Dendritic cell treated with granulocyte-macrophage colony-stimulating factor and Interleukin-4, amounts not matched to agents 40 ng/mL and 50 ng/mL, for 4 days (primary cell): ENCODE measurements around the gene PRKAR2A.
A peak's percentile ranks its signal among the peaks of the same experiment; 100 is the strongest.

Experiments
- H3K27ac Mint-ChIP-seq: one replicate; pipeline ENCODE4 v1.8.0; 2022; ENCODE audit warnings: mild to moderate bottlenecking, mixed read lengths
- H3K27me3 Mint-ChIP-seq: one replicate; pipeline ENCODE4 v1.8.0; 2022; ENCODE audit warnings: mild to moderate bottlenecking, mixed read lengths
- H3K36me3 Mint-ChIP-seq: one replicate; pipeline ENCODE4 v1.8.0; 2022; ENCODE audit warnings: low read depth, mixed read lengths
- H3K4me1 Mint-ChIP-seq: one replicate; pipeline ENCODE4 v1.8.0; 2022; ENCODE audit warnings: low read depth, mixed read lengths
- H3K4me3 Mint-ChIP-seq: one replicate; pipeline ENCODE4 v1.8.0; 2022; ENCODE audit warnings: mild to moderate bottlenecking, moderate library complexity, mixed read lengths
- H3K9me3 Mint-ChIP-seq: one replicate; pipeline ENCODE4 v1.8.0; 2022; ENCODE audit warnings: mixed read lengths
- intact Hi-C: fragments of 100-400 bp; cut with micrococcal nuclease; formaldehyde crosslinking; loops from one replicate; pipeline ENCODE4 v1.15.0; 2022

PRKAR2A gene

GRCh38 chr3:48847504-48848423 is at the start of gene PRKAR2A:
PRKAR2A (minus strand) TSS chr3:48847874; CDS start chr3:48847596, 278 bp downstream.
- Mint-ChIP-seq H3K27ac (peak within 1 kb of the TSS; percentile 96), H3K36me3 (peaks cover 18% of the 10 kb centered on the region), H3K9me3 (no peaks in the 10 kb centered on the region), H3K27me3 (no peaks in the 10 kb centered on the region), H3K4me1 (peaks cover 34% of the 10 kb centered on the region), H3K4me3 (peak within 1 kb of the TSS; percentile 83)
- intact Hi-C loops, result loop anchor here (5.0 to 10.0 kb wide), 2 partner anchors 47 to 70 kb away; partner anchors contain the start of genes ARIH2 and SLC25A20

GRCh38 chr3:48896936-48897335 is 49.3 kb upstream of the PRKAR2A start:
- intact Hi-C loops, result loop anchor here (10.0 kb wide), 1 partner anchor 52 kb away; the partner anchor contains the start of gene PRKAR2A
- no peaks in the 10 kb centered on the region for H3K9me3 Mint-ChIP-seq
- H3K36me3 Mint-ChIP-seq, result peaks cover 6% of the 10 kb centered on the region
- H3K27me3 Mint-ChIP-seq, result no peaks in the 10 kb centered on the region
- H3K4me1 Mint-ChIP-seq, result peaks cover 34% of the 10 kb centered on the region
- H3K27ac Mint-ChIP-seq, result peak overlapping the region; percentile 53
- no peak overlapping the region for H3K4me3 Mint-ChIP-seq

DNA sequence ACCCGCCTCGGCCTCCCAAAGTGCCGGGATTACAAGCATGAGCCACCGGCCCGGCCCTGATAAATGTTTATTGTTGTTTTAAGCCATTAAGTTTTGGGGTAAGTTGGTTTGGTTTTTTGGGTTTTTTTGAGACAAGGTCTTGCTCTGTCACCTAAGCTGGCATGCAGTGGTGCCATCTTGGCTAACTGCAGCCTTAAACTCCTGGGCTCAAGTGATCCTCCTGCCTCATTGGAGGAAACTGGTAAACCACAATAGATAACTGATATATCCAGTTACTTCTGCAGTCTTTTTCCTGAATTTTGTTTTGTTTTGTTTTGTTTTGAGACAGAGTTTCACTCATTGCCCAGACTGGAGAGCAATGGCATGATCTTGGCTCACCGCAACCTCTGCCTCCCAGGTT is 46.8 kb upstream of the PRKAR2A start:
- Mint-ChIP-seq H3K4me1 (peaks cover 42% of the 10 kb centered on the region), H3K9me3 (no peaks in the 10 kb centered on the region), H3K27me3 (no peaks in the 10 kb centered on the region), H3K27ac (peak overlapping the region; percentile 43), H3K4me3 (no peak overlapping the region), H3K36me3 (peaks cover 21% of the 10 kb centered on the region)
- intact Hi-C loops, result loop anchor here (10.0 kb wide), 1 partner anchor 50 kb away; the partner anchor contains the start of gene PRKAR2A

DNA sequence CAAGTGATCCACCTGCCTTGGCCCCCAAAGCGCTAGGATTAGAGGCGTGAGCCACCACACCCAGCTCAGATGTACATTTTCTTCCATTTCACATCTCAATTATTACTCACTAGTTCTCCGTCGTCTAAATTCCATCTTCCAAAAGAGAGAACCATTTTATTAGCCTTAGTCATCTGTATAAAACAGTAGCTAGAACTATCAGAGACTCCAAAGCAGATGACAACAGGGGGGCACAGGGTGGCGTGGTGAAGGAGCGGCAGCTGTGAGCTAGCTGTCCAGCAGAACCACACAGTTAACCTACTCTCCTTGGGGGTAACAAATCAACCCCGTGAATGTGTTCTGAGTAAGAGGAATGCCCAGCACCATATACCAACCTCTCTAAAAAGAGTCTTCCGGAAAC is 43.9 kb upstream of the PRKAR2A start:
- Mint-ChIP-seq H3K9me3 (no peaks in the 10 kb centered on the region), H3K36me3 (peaks cover 24% of the 10 kb centered on the region), H3K27me3 (no peaks in the 10 kb centered on the region), H3K4me1 (peaks cover 13% of the 10 kb centered on the region), H3K27ac (no peak overlapping the region), H3K4me3 (no peak overlapping the region)
- intact Hi-C loops, result loop anchor here (10.0 kb wide), 1 partner anchor 47 kb away; the partner anchor contains the start of gene PRKAR2A

- Mint-ChIP-seq H3K4me3 (no peak overlapping the region), H3K4me1 (peaks cover 8% of the 10 kb centered on the region), H3K9me3 (no peaks in the 10 kb centered on the region), H3K27ac (no peak overlapping the region), H3K36me3 (peaks cover 63% of the 10 kb centered on the region), H3K27me3 (no peaks in the 10 kb centered on the region)
- intact Hi-C loops, result no loop called here
Observed at GRCh38 chr3:48885753-48886152, 38.1 kb upstream of the PRKAR2A start.

DNA sequence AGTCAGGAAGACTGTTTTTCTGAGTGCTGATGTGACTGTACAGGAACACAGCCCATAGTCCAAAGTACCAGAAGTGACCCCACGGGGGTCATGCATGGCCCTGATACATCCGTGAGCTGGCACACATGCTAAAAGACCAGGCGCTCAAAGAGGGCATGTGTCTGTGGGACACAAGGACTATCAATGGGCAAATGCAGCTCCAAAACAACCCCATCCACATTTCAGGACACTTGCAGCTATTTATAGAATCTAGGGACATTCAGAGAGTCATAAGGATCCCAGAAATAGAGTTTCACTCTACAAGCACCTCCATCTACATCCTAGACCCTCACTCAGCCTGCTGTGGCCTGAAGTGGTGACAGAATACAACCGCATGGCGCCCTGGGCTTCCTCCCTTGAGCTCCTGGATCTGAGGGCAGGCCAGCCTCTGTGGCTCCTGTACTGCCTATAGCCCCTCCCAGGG is 34.0 kb upstream of the PRKAR2A start:
- Mint-ChIP-seq H3K27me3 (no peaks in the 10 kb centered on the region), H3K27ac (no peak overlapping the region), H3K9me3 (no peaks in the 10 kb centered on the region), H3K4me1 (peaks cover 23% of the 10 kb centered on the region), H3K36me3 (peaks cover 62% of the 10 kb centered on the region), H3K4me3 (no peak overlapping the region)
- intact Hi-C loops, result no loop called here

- Mint-ChIP-seq H3K9me3 (no peaks in the 10 kb centered on the region), H3K4me1 (peaks cover 23% of the 10 kb centered on the region), H3K27ac (no peak overlapping the region), H3K27me3 (no peaks in the 10 kb centered on the region), H3K4me3 (no peak overlapping the region), H3K36me3 (peaks cover 61% of the 10 kb centered on the region)
- intact Hi-C loops, result no loop called here
Observed at GRCh38 chr3:48881006-48881405, 33.3 kb upstream of the PRKAR2A start.

DNA sequence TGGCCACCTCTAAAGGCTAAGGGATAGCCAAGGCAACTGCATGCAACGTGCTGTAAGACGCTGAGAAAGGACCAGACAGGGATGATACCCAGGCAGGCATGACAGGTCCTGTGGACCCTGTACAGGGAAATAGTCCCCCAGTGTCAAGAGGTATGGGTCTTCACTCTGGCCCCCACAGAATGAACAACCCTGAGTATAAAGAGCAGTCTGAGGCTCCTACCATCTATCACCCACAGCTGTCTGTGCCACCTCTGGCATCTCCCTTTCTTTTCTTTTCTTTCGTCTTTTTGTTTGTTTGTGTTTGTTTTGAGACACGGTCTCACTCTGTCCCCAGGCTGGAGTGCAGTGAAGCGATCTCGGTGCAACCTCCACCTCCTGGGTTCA is 32.3 kb upstream of the PRKAR2A start:
- H3K27ac Mint-ChIP-seq, result peak overlapping the region; percentile 60
- H3K27me3 Mint-ChIP-seq, result no peaks in the 10 kb centered on the region
- no peaks in the 10 kb centered on the region for H3K9me3 Mint-ChIP-seq
- H3K36me3 Mint-ChIP-seq, result peaks cover 51% of the 10 kb centered on the region
- intact Hi-C loops, result no loop called here
- no peak overlapping the region for H3K4me3 Mint-ChIP-seq
- peaks cover 23% of the 10 kb centered on the region for H3K4me1 Mint-ChIP-seq

- intact Hi-C loops, result no loop called here
- Mint-ChIP-seq H3K9me3 (no peaks in the 10 kb centered on the region), H3K4me3 (no peak overlapping the region), H3K4me1 (peaks cover 23% of the 10 kb centered on the region), H3K36me3 (peaks cover 46% of the 10 kb centered on the region), H3K27me3 (no peaks in the 10 kb centered on the region), H3K27ac (peak overlapping the region; percentile 60)
Observed at GRCh38 chr3:48879307-48879993, 31.8 kb upstream of the PRKAR2A start.

DNA sequence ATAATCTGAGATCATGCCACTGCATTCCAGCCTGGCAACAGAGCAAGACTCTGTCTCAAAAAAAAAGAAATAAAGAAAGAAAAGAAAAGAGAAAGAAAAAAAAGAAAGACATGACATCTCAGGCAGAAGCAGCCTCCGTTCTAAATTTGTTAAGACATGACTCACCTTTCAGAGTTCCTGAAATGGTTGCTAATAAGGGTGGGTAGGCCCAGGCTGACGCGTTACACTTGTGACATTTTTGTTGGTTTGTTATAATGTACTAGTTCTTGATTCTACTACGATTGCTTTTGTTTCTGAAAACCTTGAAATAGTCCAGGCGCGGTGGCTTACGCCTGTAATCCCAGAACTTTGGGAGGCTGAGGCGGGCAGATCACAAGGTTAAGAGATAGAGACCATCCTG is 30.0 kb upstream of the PRKAR2A start:
- Mint-ChIP-seq H3K4me1 (peaks cover 23% of the 10 kb centered on the region), H3K27ac (peak overlapping the region; percentile 50), H3K27me3 (no peaks in the 10 kb centered on the region), H3K36me3 (peaks cover 40% of the 10 kb centered on the region), H3K4me3 (no peak overlapping the region), H3K9me3 (no peaks in the 10 kb centered on the region)
- intact Hi-C loops, result no loop called here

DNA sequence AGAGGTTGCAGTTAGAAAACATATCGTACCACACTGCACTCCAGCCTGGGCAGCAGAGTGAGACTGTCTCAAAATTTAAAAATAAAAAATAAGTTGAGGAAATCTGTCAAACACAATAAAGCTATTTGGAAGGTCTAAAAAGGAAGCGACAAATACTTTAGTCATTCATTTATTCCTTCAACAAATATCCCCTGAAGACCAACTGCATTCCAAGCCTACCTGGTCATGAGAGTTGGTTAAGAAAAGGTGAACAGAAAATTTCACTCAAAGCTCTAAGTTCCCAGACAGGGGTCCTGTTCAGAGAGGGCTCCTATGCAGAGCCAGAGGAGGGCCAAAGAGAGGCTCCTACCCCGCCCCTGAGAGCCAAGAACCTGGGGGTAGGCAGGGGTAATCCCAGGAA is 15.4 kb upstream of the PRKAR2A start:
- H3K27me3 Mint-ChIP-seq, result no peaks in the 10 kb centered on the region
- no peaks in the 10 kb centered on the region for H3K9me3 Mint-ChIP-seq
- H3K4me1 Mint-ChIP-seq, result peaks cover 13% of the 10 kb centered on the region
- intact Hi-C loops, result no loop called here
- H3K36me3 Mint-ChIP-seq, result peaks cover 54% of the 10 kb centered on the region
- H3K27ac Mint-ChIP-seq, result no peak overlapping the region
- no peak overlapping the region for H3K4me3 Mint-ChIP-seq

GRCh38 chr3:48859206-48859605 is 11.5 kb upstream of the PRKAR2A start:
- intact Hi-C loops, result no loop called here
- H3K27me3 Mint-ChIP-seq, result no peaks in the 10 kb centered on the region
- peaks cover 19% of the 10 kb centered on the region for H3K4me1 Mint-ChIP-seq
- H3K4me3 Mint-ChIP-seq, result no peak overlapping the region
- no peaks in the 10 kb centered on the region for H3K9me3 Mint-ChIP-seq
- H3K36me3 Mint-ChIP-seq, result peaks cover 50% of the 10 kb centered on the region
- peak overlapping the region; percentile 50 for H3K27ac Mint-ChIP-seq

DNA sequence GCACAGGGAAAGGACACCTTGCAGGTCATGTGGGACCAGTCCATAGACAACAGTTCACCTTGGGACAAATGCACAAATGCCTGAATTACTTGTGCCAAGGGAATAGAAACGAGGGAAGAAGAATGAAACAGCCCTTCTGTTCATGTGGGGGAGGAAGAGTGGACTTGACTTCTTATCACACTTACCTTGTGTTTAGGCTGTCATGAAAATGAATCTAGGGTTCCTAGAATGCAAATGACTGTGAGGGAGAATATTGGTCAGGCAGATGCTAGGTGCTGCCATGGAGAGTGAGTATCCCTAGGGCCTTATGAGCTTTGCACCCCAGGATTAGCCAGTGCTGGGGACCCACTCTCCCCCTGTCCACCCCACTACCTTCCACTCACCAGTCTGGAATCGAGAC is 11.0 kb upstream of the PRKAR2A start:
- Mint-ChIP-seq H3K36me3 (peaks cover 50% of the 10 kb centered on the region), H3K4me1 (peaks cover 24% of the 10 kb centered on the region), H3K4me3 (no peak overlapping the region), H3K9me3 (no peaks in the 10 kb centered on the region), H3K27me3 (no peaks in the 10 kb centered on the region), H3K27ac (peak overlapping the region; percentile 50)
- intact Hi-C loops, result no loop called here

GRCh38 chr3:48857641-48858040 is 10.0 kb upstream of the PRKAR2A start:
- intact Hi-C loops, result no loop called here
- peaks cover 25% of the 10 kb centered on the region for H3K4me1 Mint-ChIP-seq
- H3K9me3 Mint-ChIP-seq, result no peaks in the 10 kb centered on the region
- no peak overlapping the region for H3K27ac Mint-ChIP-seq
- peaks cover 48% of the 10 kb centered on the region for H3K36me3 Mint-ChIP-seq
- no peaks in the 10 kb centered on the region for H3K27me3 Mint-ChIP-seq
- H3K4me3 Mint-ChIP-seq, result no peak overlapping the region
